Measurements from ENCODE around the gene DGCR2.
A peak's percentile ranks its signal among the peaks of the same experiment; 100 is the strongest.

GRCh38 chr22:19122752-19123492, 710 bp upstream of the DGCR2 start:
- TF ChIP-seq CTCF (IDR thresholded peaks at IDR 0.05 in 2 of 3, conservative IDR thresholded peaks at IDR 0.05 in 1 of 3; ENCODE audit: control insufficient read depth in 2 of 3, extremely low read depth in 1 of 3, insufficient read depth in 1 of 3, low read depth in 3 of 3, low read length in 3 of 3) = no peak
- peak in 1 of 2 experiments; percentile 46; a peak in 2 of 4 replicates for TF ChIP-seq BHLHE40 (IDR thresholded peaks at IDR 0.05; ENCODE audit: borderline replicate concordance in 1 of 2, low read depth in 2 of 2, low read length in 1 of 2)
- no peak for TF ChIP-seq BCLAF1 (IDR thresholded peaks at IDR 0.05)
- TF ChIP-seq ZNF384 (IDR thresholded peaks at IDR 0.05; ENCODE audit: borderline replicate concordance, low read depth, low read length) = no peak
- no peak for TF ChIP-seq ATF3 (IDR thresholded peaks at IDR 0.05; ENCODE audit: borderline replicate concordance, extremely low read depth, low read depth, low read length)
- TF ChIP-seq MXI1 (IDR thresholded peaks at IDR 0.05; ENCODE audit: low read depth, low read length) = no peak
- no peak for TF ChIP-seq MYC (IDR thresholded peaks at IDR 0.05; ENCODE audit: insufficient read depth, insufficient read length, insufficient replicate concordance, low read length, severe bottlenecking)
- TF ChIP-seq PBX3 (IDR thresholded peaks at IDR 0.05; ENCODE audit: insufficient replicate concordance, low read depth, low read length) = no peak
- no peak for TF ChIP-seq BACH1 (IDR thresholded peaks at IDR 0.05; ENCODE audit: borderline replicate concordance)
- TF ChIP-seq NR2C1 (IDR thresholded peaks at IDR 0.05) = no peak
- no peak for TF ChIP-seq ZNF217 (IDR thresholded peaks at IDR 0.05)
- TF ChIP-seq NFYA (IDR thresholded peaks at IDR 0.05; ENCODE audit: borderline replicate concordance, low read depth, low read length) = no peak
- no peak for TF ChIP-seq YY1 (IDR thresholded peaks at IDR 0.05; ENCODE audit: low read depth, low read length)
